Tongue (tissue), 2 donors: ENCODE data around the gene CTDSP1. TPM values are rescaled to one million over a fixed set of nuclear protein-coding genes. Genes with fewer than 3 reads are reported as not detected.

Experiments used
- DNase-seq: peaks from one replicate; pipeline ENCODE4 v3.0.0-alpha.2; 2015
- total RNA-seq: library from RNA; depleted of rRNA; stranded (reverse); fragments of >200 nt; gene quantifications from one replicate; pipeline ENCODE4 v1.2.3, GENCODE V29; 2014

The CTDSP1 gene, protein sequence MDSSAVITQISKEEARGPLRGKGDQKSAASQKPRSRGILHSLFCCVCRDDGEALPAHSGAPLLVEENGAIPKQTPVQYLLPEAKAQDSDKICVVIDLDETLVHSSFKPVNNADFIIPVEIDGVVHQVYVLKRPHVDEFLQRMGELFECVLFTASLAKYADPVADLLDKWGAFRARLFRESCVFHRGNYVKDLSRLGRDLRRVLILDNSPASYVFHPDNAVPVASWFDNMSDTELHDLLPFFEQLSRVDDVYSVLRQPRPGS
- total RNA-seq = 77.8 TPM

DNA sequence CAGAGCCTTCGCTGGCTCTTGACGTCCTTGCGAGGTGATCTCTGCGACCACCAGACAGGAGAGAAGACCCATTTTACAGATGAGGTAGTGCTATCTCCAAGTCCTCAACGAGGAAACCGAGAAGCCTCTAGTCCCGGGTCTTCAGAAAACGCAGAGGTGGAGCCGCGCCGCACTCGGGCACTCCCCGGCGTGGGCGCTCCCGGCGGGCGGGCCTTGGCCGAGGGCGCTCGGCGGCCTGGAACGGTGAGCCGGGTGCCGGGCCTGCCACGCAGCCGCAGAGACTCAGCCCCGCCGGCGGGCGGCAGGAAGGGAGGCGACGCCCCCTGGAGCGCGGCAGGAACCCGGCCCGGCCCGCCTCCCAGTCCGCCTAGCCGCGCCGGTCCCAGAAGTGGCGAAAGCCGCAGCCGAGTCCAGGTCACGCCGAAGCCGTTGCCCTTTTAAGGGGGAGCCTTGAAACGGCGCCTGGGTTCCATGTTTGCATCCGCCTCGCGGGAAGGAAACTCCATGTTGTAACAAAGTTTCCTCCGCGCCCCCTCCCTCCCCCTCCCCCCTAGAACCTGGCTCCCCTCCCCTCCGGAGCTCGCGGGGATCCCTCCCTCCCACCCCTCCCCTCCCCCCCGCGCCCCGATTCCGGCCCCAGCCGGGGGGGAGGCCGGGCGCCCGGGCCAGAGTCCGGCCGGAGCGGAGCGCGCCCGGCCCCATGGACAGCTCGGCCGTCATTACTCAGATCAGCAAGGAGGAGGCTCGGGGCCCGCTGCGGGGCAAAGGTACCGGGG is at the start of gene CTDSP1:
TSS of gene CTDSP1 (plus strand) at position 478 of the 776 bp plus-strand sequence. CDS start at position 701, 223 bp downstream.
- peak; percentile 99 for DNase-seq

DNA sequence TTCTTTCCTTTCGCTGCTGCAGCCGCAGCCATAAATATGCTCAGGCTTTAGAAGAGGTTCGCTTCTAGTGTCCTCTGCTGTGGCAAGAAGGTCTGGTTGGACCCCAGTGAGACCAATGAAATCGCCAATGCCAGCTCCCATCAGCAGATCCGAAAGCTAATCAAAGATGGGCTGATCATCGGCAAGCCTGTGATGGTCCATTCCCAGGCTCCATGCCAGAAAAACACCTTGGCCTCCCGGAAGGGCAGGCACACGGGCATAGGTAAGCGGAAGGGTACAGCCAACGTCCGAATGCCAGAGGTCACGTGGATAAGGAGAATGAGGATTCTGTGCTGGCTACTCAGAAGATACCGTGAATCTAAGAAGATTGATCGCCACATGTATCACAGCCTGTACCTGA is 45.6 kb upstream of the CTDSP1 start:
- no peak for DNase-seq

DNA sequence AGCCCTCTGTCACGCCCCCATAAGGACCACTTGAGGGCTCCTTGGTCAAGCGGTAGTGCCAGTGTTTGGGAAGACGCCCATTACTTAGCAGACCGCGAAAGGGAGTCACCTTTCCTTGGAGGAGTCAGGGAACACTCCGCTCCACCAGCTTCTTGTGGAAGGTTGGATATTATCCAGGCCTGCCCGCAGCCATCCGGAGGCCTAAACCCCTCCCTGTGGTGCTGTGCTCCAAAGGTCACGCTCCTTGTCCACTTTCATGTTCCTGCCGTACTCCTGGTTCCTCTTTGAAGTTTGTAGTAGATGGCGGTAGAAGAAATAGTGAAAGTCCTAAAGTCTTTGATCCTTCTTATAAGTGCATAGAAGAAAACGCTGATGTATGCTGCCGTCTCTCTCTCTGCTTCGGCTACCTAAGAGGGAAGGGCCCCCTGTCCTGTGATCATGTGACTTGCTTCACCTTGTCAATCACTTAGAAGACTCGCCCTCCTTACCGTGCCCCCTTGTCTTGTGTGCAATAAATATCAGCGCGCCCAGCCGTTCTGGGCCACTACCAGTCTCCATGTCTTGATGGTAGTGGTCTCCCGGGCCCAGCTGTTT is 44.7 kb upstream of the CTDSP1 start:
- no peak for DNase-seq

DNA sequence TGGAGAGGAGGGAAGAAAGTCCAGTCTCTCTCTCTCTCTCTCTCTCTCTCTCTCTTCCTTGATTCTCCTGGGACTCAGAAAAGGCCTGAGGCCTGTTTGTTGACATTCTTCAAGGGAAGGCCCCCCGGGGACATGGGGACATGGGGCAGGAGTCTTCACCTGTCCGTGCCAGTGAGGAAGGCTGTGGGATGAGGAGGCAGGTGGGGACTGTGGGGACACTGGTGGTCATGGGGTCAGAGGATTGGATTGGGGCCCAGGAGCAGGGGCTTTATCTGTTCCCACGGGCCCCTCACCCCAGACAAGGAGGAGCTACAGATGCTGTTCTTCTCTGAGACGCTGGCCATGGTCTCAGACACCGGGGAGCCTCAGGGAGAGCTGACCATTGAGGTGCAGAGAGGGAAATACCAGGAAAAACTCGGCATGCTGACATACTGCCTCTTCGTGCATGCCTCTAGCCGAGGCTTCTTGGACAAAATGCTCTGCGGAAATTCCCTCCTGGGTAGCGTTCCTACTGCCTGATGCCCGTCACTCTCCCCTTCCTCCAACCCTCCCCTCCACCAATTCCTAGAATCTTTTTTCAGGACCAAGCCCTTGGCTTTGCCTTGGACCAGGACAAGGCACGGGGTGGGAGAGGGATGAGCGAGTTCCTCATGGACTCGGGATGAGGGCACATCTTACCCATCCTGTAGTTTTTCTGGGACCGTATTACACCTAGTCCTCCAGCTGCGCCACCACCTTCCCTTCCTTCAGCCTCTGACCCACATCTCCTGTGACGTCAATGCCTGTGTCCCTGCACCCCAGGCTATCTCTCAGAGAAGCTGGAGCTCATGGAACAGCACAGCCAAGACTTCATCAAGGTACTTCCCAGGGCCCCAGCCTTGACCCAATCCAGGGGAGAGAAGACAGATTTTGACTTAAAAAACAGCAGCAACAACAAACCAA is 42.2 kb upstream of the CTDSP1 start:
- no peak for DNase-seq

DNA sequence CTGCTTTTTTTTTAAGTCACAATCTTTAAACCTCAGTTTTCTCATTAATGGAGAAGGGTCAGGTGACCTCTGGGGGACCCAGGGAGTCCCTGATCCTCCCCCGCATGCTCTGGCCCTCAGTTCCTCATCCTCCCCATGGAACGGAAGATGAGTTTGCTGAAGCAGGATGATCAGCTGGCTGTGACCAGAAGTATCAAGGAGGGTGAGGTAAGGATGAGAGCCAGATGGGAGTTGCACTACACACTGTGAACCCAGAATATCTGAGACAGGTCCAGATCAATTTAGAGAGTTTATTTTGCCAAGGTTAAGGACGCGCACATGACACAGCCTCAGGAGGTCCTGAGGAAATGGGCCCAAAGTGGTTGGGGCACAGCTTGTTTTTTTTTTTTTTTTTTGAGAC is 39.2 kb upstream of the CTDSP1 start:
- no peak for DNase-seq

DNA sequence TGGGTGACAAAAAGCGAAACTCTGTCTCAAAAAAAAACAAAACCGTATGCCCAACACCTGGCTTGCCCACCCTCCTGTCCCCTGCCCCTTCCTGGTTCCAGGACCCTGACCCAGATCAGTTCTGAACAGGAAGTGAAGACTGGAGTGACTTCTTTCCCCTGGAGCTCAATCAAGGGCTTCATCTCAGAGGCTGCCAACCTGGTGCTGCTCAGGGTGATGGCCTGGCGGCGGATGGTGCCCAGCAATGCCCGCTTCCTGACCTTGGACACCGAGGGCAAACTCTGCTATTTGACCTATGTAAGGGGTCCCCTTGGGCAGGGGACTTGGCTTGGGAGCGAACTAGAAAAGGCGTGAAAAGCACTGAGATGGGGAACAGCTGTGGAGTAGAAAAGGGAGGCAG is 37.1 kb upstream of the CTDSP1 start:
- no peak for DNase-seq

DNA sequence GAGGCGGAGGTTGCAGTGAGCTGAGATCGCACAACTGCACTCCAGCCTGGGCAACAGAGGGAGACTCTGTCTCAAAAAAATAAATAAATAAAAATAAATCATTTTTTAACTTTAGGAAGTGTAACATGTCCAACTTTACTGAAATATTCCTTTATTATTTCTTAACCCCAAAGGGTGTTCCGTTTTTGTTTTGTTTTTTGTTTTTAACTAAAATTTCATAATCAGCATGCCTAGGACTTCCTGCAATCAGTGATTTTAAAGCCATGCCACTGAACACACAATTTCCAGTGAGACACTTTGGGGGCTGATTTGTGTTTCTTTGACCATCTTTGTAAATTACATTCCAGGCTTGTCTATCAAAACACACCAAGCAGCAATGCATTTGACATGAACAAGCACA is 35.9 kb upstream of the CTDSP1 start:
- DNase-seq = no peak

DNA sequence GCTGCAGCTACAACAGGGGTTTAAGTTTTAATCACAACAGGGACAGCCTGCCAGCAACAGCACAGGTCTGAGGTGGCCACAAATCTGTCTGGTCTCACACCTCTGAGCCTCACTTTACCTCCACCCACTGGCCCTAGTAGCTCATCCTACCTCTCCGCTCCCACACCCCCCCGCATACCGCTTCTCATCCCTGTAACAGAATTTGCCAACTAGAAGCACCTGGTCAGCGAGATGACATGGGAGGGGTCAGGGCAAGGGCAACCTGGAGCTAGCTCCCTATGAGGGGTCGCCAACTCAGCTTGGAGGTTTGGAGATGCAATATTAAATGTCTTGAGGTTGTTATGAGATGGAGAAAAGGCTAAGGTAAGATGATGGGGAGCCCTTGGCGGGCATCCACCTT is 35.5 kb upstream of the CTDSP1 start:
- no peak for DNase-seq

DNA sequence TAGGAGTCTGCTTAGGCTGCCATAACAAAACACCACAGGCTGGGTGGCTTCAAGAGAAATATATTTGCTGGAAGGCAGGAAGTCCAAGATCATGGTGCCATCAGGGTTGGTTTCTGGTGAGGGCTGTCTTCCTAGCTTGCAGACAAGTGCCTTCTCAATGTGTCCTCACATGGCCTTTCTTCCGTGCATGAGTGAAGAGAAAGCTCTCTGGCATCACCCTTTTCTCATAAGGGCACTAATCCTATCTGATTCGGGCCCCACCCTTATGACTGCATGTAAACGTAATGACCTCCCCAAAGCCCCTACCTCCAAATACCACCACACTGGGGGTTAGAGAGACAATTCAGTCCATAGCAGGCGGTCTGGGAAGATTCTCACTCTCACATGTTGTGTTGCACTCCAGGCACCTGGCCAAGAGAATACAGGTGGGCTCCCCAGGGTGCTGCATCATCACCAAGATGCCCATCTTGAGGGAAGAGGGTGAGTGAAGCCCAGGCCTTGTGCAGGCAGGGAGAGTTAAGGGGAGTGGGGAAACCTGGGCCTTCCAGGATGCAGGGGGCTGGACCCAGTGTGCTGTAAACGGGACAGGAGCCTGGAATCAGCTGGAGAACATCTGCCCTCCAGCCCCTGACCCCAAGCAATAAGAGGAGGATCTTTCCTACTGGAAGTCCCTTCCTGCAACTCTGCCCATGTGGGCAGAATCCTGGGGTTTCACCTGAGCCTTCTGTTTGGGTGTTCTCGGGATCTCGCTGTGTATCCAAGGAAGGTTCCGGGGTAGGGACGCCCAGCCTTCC is 32.9 kb upstream of the CTDSP1 start:
- no peak for DNase-seq

DNA sequence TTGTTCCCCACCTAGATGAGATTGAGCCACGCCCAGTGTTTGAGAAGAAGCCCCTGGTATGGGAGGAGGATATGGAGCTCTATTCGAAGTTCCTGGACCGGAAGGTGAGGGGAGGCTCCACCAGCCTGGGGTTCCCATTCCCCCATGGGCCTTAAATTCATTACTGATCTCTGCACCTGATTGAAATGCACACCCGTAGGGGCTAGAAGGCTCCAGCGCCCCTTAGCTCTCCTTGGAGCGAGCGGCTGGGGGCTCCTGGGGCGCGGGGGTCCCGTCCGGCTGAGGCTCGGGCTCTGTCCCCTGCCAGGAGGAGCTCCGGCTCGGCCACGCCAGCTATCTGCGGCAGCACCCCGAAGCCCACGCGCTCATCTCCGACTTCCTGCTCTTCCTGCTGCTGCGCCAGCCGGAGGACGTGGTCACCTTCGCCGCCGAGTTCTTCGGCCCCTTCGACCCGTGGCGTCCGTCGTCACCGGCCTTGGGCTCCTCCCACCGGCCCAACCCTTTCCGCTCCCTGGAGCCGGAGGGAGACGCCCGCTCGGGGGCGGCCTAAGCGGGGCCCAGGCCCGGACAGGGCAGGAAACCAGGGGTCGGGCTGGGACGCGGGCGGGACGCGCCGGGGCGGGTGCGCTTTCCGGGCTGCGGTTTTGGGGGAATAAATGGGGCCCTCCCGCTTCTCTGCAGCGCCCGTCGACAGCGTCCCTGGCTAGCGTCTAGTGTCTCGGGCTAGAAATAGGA is 32.1 kb upstream of the CTDSP1 start:
- DNase-seq = peak; percentile 89

DNA sequence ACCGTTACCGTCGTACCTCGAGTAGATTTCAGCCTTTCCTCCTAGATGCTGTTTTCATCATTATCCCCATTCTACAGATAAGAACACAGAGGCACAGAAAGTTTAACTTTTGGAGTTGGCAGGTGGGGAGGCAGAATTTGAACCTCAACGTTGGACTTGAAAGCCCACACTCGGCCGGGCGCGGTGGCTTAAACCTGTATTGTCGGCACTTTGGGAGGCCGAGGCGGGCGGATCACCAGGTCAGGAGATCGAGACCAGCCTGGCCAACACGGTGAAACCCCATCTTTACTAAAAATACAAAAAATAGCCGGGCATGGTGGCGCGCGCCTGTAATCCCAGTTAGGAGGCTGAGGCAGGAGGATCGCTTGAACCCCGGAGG is 31.5 kb upstream of the CTDSP1 start:
- no peak for DNase-seq

DNA sequence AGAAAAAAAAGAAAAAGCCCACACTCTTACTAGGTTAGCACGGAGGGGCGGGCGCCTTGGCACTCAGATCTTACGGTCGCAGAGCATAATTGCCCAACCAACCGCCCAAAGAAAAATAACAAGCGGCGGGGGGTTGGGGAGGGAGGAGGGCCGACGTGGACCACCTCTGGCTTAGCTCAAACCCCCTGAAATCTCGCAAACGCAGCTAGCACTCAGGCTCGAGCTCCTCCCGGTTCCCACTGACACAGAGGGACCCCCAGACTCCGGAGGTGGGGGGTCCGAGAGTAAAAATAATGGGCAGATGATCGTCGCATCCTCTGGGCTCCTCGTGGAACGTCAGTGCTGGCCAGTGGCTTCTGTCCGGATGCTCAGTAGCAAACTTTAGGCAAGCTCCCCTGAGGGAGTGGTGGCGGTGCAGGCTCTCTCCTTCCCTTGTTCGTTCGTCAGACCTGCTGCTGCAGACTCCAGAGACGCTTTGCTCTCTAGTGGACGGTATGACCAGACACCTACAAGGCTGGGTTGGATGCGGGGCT is 31.0 kb upstream of the CTDSP1 start:
- DNase-seq = peak; percentile 47

DNA sequence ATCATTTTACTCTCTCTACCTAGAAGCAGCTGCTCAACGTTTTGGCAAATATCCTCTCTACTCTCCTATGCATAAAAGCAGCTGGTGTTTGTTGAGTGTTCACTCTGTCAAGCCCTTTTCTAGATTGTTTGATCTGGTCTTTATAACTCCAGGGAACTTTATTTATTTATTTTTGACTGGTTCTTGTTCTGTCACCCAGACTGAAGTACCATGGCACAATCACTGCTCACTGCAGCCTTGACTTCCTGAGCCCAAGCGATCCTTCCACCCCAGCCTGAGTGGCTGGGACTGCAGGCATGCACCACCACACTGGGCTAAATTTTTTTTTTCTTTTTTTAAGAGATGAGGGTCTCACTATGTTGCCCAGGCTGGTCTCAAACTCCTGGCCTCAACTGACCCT is 30.3 kb upstream of the CTDSP1 start:
- peak; percentile 46 for DNase-seq

DNA sequence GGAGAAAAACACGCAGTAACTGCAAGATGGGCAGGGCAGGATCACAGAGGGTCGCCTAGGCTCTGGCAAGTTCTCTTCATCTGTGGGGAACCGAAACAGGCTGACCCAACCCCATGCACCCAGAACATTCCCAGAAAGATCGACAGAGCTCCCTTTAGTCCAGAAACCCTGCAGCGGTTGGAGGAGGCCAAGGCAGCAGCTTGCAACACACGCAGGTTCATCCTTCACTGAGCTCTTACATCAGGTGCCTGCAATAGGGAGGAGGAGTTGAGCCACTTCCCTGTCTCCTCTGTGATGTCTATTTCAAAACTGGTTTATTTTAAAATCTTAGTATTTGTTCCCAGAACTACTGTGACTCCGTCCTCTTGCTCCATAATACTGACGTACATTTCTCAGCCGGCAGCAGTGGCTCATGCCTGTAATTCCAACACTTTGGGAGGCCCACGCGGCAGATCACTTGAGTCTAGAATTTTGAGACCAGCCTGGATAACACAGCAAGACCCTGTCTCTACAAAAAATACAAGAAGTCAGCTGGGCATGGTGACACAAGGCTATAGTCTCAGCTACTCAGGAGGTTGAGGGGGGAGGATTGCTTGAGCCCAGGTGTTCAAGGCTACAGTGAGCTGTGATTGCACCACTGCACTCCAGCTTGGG is 29.1 kb upstream of the CTDSP1 start:
- no peak for DNase-seq

DNA sequence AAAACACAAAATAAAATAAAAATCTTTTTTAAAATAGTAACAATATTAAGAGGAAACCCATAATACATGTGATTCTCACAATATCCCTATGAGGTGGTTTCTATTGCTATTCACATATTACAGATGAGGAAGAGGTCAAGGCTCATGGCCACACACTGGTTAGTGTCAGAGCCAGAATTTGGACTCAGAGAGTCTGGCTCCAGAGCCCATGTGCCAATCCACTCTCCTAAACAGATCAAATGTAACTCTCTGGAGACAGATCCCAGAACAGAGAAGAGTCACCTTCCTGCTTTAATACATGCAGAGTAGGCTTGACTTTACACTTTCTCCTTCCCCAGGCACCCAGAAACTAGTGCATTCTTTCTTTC is 27.7 kb upstream of the CTDSP1 start:
- no peak for DNase-seq

DNA sequence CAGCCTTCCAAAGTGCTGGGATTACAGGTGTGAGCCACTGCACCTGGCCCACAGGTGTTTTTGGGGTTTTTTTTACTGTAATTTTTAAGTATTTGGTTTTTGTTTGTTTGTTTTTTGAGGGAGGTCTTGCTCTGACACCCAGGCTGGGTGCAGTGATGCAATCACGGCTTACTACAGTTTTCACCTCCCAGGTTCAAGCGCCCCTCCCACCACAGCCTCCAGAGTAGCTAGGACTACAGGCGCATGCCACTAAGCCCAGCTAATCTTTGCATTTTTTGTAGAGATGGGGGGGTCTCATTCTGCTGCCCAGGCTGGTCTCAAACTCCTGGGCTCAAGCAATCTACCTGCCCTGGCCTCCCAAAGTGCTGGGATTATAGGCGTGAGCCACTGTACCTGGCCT is 24.9 kb upstream of the CTDSP1 start:
- DNase-seq = no peak

DNA sequence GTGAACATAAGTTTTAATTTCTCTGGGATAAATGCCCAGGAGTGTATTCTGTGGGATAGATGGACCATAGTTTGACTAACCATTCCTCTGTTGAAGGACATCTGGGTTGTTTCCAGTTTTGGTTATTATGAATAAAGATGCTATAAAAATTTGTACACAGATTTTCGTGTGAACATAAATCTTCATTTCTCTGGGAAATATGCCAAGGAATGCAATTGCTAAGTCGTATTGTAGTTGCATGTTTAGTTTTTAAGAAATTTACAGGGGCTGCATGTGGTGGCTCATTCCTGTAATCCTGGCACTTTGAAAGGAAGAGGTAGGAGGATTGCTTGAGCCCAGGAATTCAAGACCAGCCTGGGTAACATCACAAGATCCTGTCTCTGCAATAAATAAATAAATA is 24.5 kb upstream of the CTDSP1 start:
- peak; percentile 64 for DNase-seq

DNA sequence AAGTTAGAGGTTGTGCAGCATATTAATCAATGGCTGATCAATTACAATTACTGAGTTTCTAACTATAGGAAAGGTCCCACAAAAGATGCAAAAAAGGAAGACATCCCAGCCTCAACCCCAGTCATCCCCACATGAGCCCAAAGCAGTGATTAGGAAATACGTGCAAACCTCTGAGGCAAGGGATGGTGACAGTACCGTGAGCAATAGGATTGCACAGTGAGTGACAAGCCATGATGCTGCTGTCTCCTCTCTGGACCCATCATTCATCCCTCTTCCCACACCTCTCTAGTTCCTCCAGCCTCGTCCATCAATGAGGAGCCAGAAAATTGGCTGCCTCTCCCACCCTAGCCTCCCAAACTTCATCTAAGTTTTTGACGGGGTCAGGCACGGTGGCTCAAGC is 21.6 kb upstream of the CTDSP1 start:
- no peak for DNase-seq

DNA sequence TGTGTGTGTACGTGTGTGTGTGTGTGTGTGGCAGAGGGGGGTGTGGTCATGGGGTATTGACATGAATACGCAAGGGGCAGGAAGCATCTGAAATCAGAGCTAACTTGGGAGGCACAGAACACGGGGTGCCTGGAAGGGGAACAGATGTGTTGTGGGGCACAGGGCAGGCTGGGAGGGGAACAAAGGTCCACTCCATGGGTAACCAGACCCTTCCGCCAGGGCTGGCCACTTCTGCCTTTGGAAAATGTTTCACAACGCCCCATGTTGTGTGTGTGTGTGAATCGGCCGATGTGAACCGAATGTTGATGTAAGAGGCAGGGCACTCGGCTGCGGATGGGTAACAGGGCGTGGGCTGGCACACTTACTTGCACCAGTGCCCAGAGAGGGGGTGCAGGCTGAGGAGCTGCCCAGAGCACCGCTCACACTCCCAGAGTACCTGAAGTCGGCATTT is 17.7 kb upstream of the CTDSP1 start, which contains the start of gene SLC11A1:
TSS of gene SLC11A1 (plus strand) at position 358 of the 451 bp plus-strand sequence. CDS start 96 bp downstream, outside the sequence.
- DNase-seq = no peak

DNA sequence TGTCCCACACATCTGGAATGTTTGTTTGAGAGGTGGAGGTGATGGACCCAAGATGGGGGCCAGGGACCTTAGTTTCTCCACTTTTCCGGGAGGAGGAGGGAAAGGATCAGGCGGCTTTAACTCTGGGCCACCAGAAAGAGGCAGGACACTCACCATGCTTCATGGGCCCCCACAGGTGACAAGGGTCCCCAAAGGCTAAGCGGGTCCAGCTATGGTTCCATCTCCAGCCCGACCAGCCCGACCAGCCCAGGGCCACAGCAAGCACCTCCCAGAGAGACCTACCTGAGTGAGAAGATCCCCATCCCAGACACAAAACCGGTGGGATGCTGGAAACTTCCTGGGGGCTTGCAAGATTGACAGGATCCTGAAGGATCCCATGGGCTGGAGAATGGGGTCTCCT is 16.9 kb upstream of the CTDSP1 start:
- no peak for DNase-seq
